Tibial artery (tissue), 4 donors: ENCODE data around the gene ATP6V0D1.

Experiments used
- DNase-seq, 2 donors: peaks; one replicate each; pipeline ENCODE4 v3.0.0-alpha.2; 2019
- H3K27ac ChIP-seq, 2 donors: fragments of 200-600 bp; sonication (generic) in 1 of 2; 1 replicate in 1 of 2; 2 replicates in 1 of 2; pipeline ENCODE4 v1.5.1; 2018 to 2019; ENCODE audit warnings: mild to moderate bottlenecking in 1 of 2
- H3K27me3 ChIP-seq, 2 donors: fragments of 200-600 bp; sonication (generic) in 1 of 2; one replicate each; pipeline versions ENCODE4 v1.5.1 to v1.6.0; 2016 to 2019
- H3K36me3 ChIP-seq, 3 donors: fragments of 200-600 bp; sonication (generic) in 2 of 3; one replicate each; pipeline ENCODE4 v1.5.1; 2016 to 2019; ENCODE audit warnings: mild to moderate bottlenecking in 2 of 3
- H3K4me1 ChIP-seq, 4 donors: fragments of 200-600 bp; sonication (generic) in 2 of 4; 1 replicate in 3 of 4; 2 replicates in 1 of 4; pipeline ENCODE4 v1.5.1; 2016 to 2019
- H3K4me3 ChIP-seq, 2 donors: fragments of 200-600 bp; sonication (generic) in 1 of 2; 1 replicate in 1 of 2; 2 replicates in 1 of 2; pipeline ENCODE4 v1.5.1; 2018 to 2019; ENCODE audit warnings: mild to moderate bottlenecking in 2 of 2
- H3K9me3 ChIP-seq, 3 donors: fragments of 200-600 bp; sonication (generic) in 1 of 3; one replicate each; pipeline ENCODE4 v1.5.1; 2016 to 2019
- CTCF ChIP-seq, 2 experiments: fragments of 200-600 bp in 1 of 2; fragments of 450-650 bp in 1 of 2; IDR thresholded peaks; one replicate each; pipeline ENCODE4 v1.5.1; 2017 to 2019; ENCODE audit warnings: antibody characterized with exemption in 2 of 2, mild to moderate bottlenecking in 1 of 2, moderate library complexity in 1 of 2
- intact Hi-C: fragments of 100-400 bp; cut with DNase I; formaldehyde crosslinking; loops from one replicate; pipeline ENCODE4 v1.15.0; 2023; ENCODE audit warnings: low total_unique reads

The ATP6V0D1 gene

GRCh38 chr16:67388191-67388590 is 92.8 kb downstream of the ATP6V0D1 start:
- TF ChIP-seq CTCF (IDR thresholded peaks at IDR 0.05): no peak
- intact Hi-C loops: no loop called here
- Histone ChIP-seq H3K36me3 (no peaks in the 10 kb centered on the region), H3K27me3 (peaks cover 0 to 31% of the 10 kb centered on the region in 2 donors), H3K4me1 (peaks cover 0 to 15% (median 6%) of the 10 kb centered on the region in 4 donors), H3K9me3 (no peaks in the 10 kb centered on the region), H3K4me3 (no peak overlapping the region), H3K27ac (no peak overlapping the region)
- no peak for DNase-seq
